ENCODE measurements around the gene POU2F2. TPM values are rescaled to one million over a fixed set of nuclear protein-coding genes. Genes with fewer than 3 reads are reported as not detected.

The POU2F2 gene
- total and polyA plus RNA-seq, 2 donors (not counting 3 experiments of a cell fraction or from before 2014, with no cell fraction given), result 4.0 to 4.1 TPM

GRCh38 chr19:42111811-42112210 lies 20.4 kb downstream of the POU2F2 start:
- no TSS peak for BruUV-seq (replicated peaks)
- H3K4me1 ChIP-seq (ENCODE audit: control insufficient read depth, extremely low read depth, insufficient read depth, low read length), result peaks cover 29% of the 10 kb centered on the region
- H3K79me2 ChIP-seq (ENCODE audit: control insufficient read depth, insufficient read depth, low read length), result no peaks in the 10 kb centered on the region
- FAIRE-seq (peak; percentile 33), DNase-seq (ENCODE audit: low read depth, low spot score) (no peak)
- POLR2A ChIA-PET, result no interaction called here
- dilution Hi-C loops (cut with MboI; ENCODE audit: extremely low pct_ligation_motif_present, low sequenced_read_pairs) (no loop called here), intact Hi-C loops (cut with micrococcal nuclease) (loop anchor here (2.0 kb wide), 1 partner anchor 169 kb away; no protein-coding TSS in a partner anchor)
- no peaks in the 10 kb centered on the region for H3K9me1 ChIP-seq (replicated peaks; ENCODE audit: control insufficient read depth, extremely low read depth, insufficient read depth, low read length)
- H3K27me3 ChIP-seq (ENCODE audit: control insufficient read depth in 2 of 2, insufficient read depth in 2 of 2, low read length in 2 of 2), result no peaks in the 10 kb centered on the region
- H2AFZ ChIP-seq (ENCODE audit: low read depth, low read length), result no peak overlapping the region
- H3K36me3 ChIP-seq (ENCODE audit: control insufficient read depth in 2 of 2, extremely low read depth in 1 of 2, insufficient read depth in 2 of 2, low read length in 2 of 2), result no peaks in the 10 kb centered on the region
- CTCF ChIA-PET, result interaction anchor here (1.0 to 4.1 kb wide), 6 partner anchors 10 to 328 kb away, joined by 3 to 69 read pairs (median 6); partner anchors contain the start of gene POU2F2
- no peak overlapping the region for H3K9ac ChIP-seq (replicated peaks; ENCODE audit: extremely low read depth, insufficient read depth, low read length)
- H4K20me1 ChIP-seq (replicated peaks; ENCODE audit: control insufficient read depth, extremely low read depth, insufficient read depth, low read length), result no peaks in the 10 kb centered on the region
- H3K4me3 ChIP-seq (replicated peaks in 1 of 3; ENCODE audit: insufficient read depth in 1 of 3, low read depth in 1 of 3, low read length in 3 of 3), result no peak overlapping the region
- H3K9me3 ChIP-seq (replicated peaks; ENCODE audit: control insufficient read depth, insufficient read depth, low read length), result no peaks in the 10 kb centered on the region
- H3K4me2 ChIP-seq (ENCODE audit: insufficient read depth, low read length), result no peak overlapping the region
- TF ChIP-seq CTCF (IDR thresholded peaks at IDR 0.05; ENCODE audit: extremely low read depth in 1 of 2, insufficient read depth in 1 of 2, low read depth in 1 of 2, low read length in 2 of 2) (no peak), FOS (IDR thresholded peaks at IDR 0.05; ENCODE audit: borderline replicate concordance, insufficient read depth, low read length) (no peak)
- H3K27ac ChIP-seq (ENCODE audit: insufficient read depth, low read depth, low read length), result peak overlapping the region; percentile 4

- Histone ChIP-seq H3K4me3 (replicated peaks in 1 of 3; ENCODE audit: insufficient read depth in 1 of 3, low read depth in 1 of 3, low read length in 3 of 3) (no peak overlapping the region), H3K9ac (replicated peaks; ENCODE audit: extremely low read depth, insufficient read depth, low read length) (no peak overlapping the region)
- no TSS peak for BruUV-seq (replicated peaks)
Measured at GRCh38 chr19:42111384-42111783, 20.9 kb downstream of the POU2F2 start.

More at GRCh38 chr19:42111384-42111783, 20.9 kb downstream of the POU2F2 start:
- Histone ChIP-seq H3K36me3 (ENCODE audit: control insufficient read depth in 2 of 2, extremely low read depth in 1 of 2, insufficient read depth in 2 of 2, low read length in 2 of 2) (no peaks in the 10 kb centered on the region), H3K9me1 (replicated peaks; ENCODE audit: control insufficient read depth, extremely low read depth, insufficient read depth, low read length) (no peaks in the 10 kb centered on the region), H3K4me2 (ENCODE audit: insufficient read depth, low read length) (no peak overlapping the region), H3K27ac (ENCODE audit: insufficient read depth, low read depth, low read length) (peak overlapping the region; percentile 4), H2AFZ (ENCODE audit: low read depth, low read length) (no peak overlapping the region), H3K27me3 (ENCODE audit: control insufficient read depth in 2 of 2, insufficient read depth in 2 of 2, low read length in 2 of 2) (no peaks in the 10 kb centered on the region), H3K9me3 (replicated peaks; ENCODE audit: control insufficient read depth, insufficient read depth, low read length) (no peaks in the 10 kb centered on the region), H3K4me1 (ENCODE audit: control insufficient read depth, extremely low read depth, insufficient read depth, low read length) (peaks cover 29% of the 10 kb centered on the region), H3K79me2 (ENCODE audit: control insufficient read depth, insufficient read depth, low read length) (no peaks in the 10 kb centered on the region), H4K20me1 (replicated peaks; ENCODE audit: control insufficient read depth, extremely low read depth, insufficient read depth, low read length) (no peaks in the 10 kb centered on the region)
- no peak for TF ChIP-seq EZH2 (IDR thresholded peaks at IDR 0.05; ENCODE audit: borderline replicate concordance, low read depth, low read length, severe bottlenecking)
- TF ChIP-seq FOS (IDR thresholded peaks at IDR 0.05; ENCODE audit: borderline replicate concordance, insufficient read depth, low read length), result no peak
- TF ChIP-seq GATA2 (IDR thresholded peaks at IDR 0.05; ENCODE audit: insufficient read depth, insufficient read length, low read depth, low read length), result no peak
- no peak for TF ChIP-seq CTCF (IDR thresholded peaks at IDR 0.05; ENCODE audit: extremely low read depth in 1 of 2, insufficient read depth in 1 of 2, low read depth in 1 of 2, low read length in 2 of 2)
- TF ChIP-seq POLR2AphosphoS5 (IDR thresholded peaks at IDR 0.05; ENCODE audit: insufficient read depth, low read depth, low read length), result no peak
- no peak for TF ChIP-seq MYC (IDR thresholded peaks at IDR 0.05; ENCODE audit: low read depth, low read length)
- TF ChIP-seq JUN (IDR thresholded peaks at IDR 0.05; ENCODE audit: borderline replicate concordance, insufficient read depth, insufficient read length, low read depth), result no peak
- TF ChIP-seq MAX (IDR thresholded peaks at IDR 0.05; ENCODE audit: insufficient read depth, insufficient read length), result no peak
- TF ChIP-seq POLR2A (IDR thresholded peaks at IDR 0.05; ENCODE audit: low read depth, low read length), result no peak
- ChIA-PET CTCF (interaction anchor here (0.8 to 4.1 kb wide), 7 partner anchors 10 to 329 kb away, joined by 3 to 69 read pairs (median 4); partner anchors contain the start of gene POU2F2), POLR2A (no interaction called here)
- DNase-seq (ENCODE audit: low read depth, low spot score) (no peak), FAIRE-seq (peak; percentile 4)
- intact Hi-C loops (cut with micrococcal nuclease) (no loop called here), dilution Hi-C loops (cut with MboI; ENCODE audit: extremely low pct_ligation_motif_present, low sequenced_read_pairs) (no loop called here)
